Measurements from ENCODE around the gene ATP10D.

The ATP10D gene

GRCh38 chr4:47598896-47599295 lies 113.8 kb downstream of the ATP10D start:
- no peak for DNase-seq

GRCh38 chr4:47606482-47606881 lies 121.4 kb downstream of the ATP10D start:
- DNase-seq, result no peak

GRCh38 chr4:47612116-47613023 lies 127.3 kb downstream of the ATP10D start:
- no peak for DNase-seq

- no peak for DNase-seq
These were observed 130.3 kb downstream of the ATP10D start for GRCh38 chr4:47615385-47615784.

- DNase-seq, result no peak
These were observed 132.5 kb downstream of the ATP10D start for GRCh38 chr4:47617607-47618006.

- no peak for DNase-seq
These were observed 134.6 kb downstream of the ATP10D start for GRCh38 chr4:47619691-47620090.

GRCh38 chr4:47621181-47621580 lies 136.1 kb downstream of the ATP10D start:
- no peak for DNase-seq

GRCh38 chr4:47624031-47624441 lies 139.0 kb downstream of the ATP10D start:
- no peak for DNase-seq

GRCh38 chr4:47631161-47631560 lies 146.1 kb downstream of the ATP10D start:
- DNase-seq, result no peak

GRCh38 chr4:47639531-47639930 lies 154.5 kb downstream of the ATP10D start:
- no peak for DNase-seq

- DNase-seq, result no peak
These were observed 155.8 kb downstream of the ATP10D start for GRCh38 chr4:47640911-47641310.

GRCh38 chr4:47641755-47642154 lies 156.7 kb downstream of the ATP10D start:
- no peak for DNase-seq

- DNase-seq, result no peak
These were observed 157.2 kb downstream of the ATP10D start for GRCh38 chr4:47642191-47642830.

Data from NCI-H1092 (cell line).